Vagina (tissue), 2 donors: ENCODE measurements around the gene HS6ST2.

Experiments
- CTCF ChIP-seq, 3 experiments: fragments of 450-650 bp in 2 of 3; fragments of 200-600 bp in 1 of 3; sonication (generic) in 1 of 3; IDR thresholded peaks; one replicate each; pipeline ENCODE4 v1.5.1; 2017 to 2019; ENCODE audit warnings: antibody characterized with exemption in 3 of 3, mild to moderate bottlenecking in 2 of 3, moderate library complexity in 2 of 3
- POLR2A ChIP-seq, 2 donors: fragments of 450-650 bp; IDR thresholded peaks; one replicate each; pipeline ENCODE4 v1.6.1; 2017; ENCODE audit warnings: antibody characterized with exemption in 2 of 2, mild to moderate bottlenecking in 2 of 2, moderate library complexity in 2 of 2

- TF ChIP-seq CTCF (IDR thresholded peaks at IDR 0.05) = no peak
- TF ChIP-seq POLR2A (IDR thresholded peaks at IDR 0.05) = no peak
Observed at GRCh38 chrX:132766452-132766851, 192.0 kb downstream of the HS6ST2 start.
